Hepatocyte (in vitro differentiated cells): Measurements from ENCODE around the gene RNF145. TPM values are rescaled to one million over a fixed set of nuclear protein-coding genes. Genes with fewer than 3 reads are reported as not detected.

ENCODE experiments used
- DNase-seq: peaks from one replicate; pipeline ENCODE4 v3.0.0-alpha.2; 2016; ENCODE audit warnings: low spot score
- H2AFZ ChIP-seq: fragments of 200-600 bp; sonication (generic); 2 replicates; pipeline ENCODE4 v1.6.0; 2016; ENCODE audit warnings: antibody characterized with exemption, mild to moderate bottlenecking
- H3K27ac ChIP-seq: fragments of 200-600 bp; sonication (generic); 2 replicates; pipeline ENCODE4 v1.5.1; 2016; ENCODE audit warnings: mild to moderate bottlenecking
- H3K27me3 ChIP-seq: fragments of 200-600 bp; sonication (generic); 2 replicates; pipeline ENCODE4 v1.6.1; 2016
- H3K36me3 ChIP-seq: fragments of 200-600 bp; sonication (generic); replicated peaks from 2 replicates; pipeline ENCODE4 v1.5.1; 2016; ENCODE audit warnings: low read depth; ENCODE audit not compliant: insufficient read depth
- H3K4me1 ChIP-seq: fragments of 200-600 bp; sonication (generic); 2 replicates; pipeline ENCODE4 v1.5.1; 2016; ENCODE audit warnings: mild to moderate bottlenecking, moderate library complexity; ENCODE audit not compliant: insufficient read depth
- H3K4me2 ChIP-seq: fragments of 200-600 bp; sonication (generic); 2 replicates; pipeline ENCODE4 v1.6.0; 2016
- H3K4me3 ChIP-seq: fragments of 200-600 bp; sonication (generic); 2 replicates; pipeline ENCODE4 v1.5.1; 2016; ENCODE audit warnings: mild to moderate bottlenecking
- H3K79me2 ChIP-seq: fragments of 200-600 bp; sonication (generic); 2 replicates; pipeline ENCODE4 v1.6.0; 2017; ENCODE audit warnings: mild to moderate bottlenecking
- H3K9me2 ChIP-seq: fragments of 200-600 bp; sonication (generic); replicated peaks from 2 replicates; pipeline ENCODE4 v1.6.0; 2017; ENCODE audit warnings: mild to moderate bottlenecking; ENCODE audit not compliant: insufficient read depth
- H3K9me3 ChIP-seq: fragments of 200-600 bp; sonication (generic); 2 replicates; pipeline ENCODE4 v1.5.1; 2016; ENCODE audit warnings: low read depth, mild to moderate bottlenecking
- H4K20me1 ChIP-seq: fragments of 200-600 bp; sonication (generic); 2 replicates; pipeline ENCODE4 v1.6.0; 2016; ENCODE audit warnings: mild to moderate bottlenecking; ENCODE audit not compliant: insufficient read depth, poor library complexity, severe bottlenecking
- CTCF ChIP-seq: fragments of 200-600 bp; sonication (generic); IDR thresholded peaks from 2 replicates; pipeline ENCODE4 v1.5.1; 2016; ENCODE audit warnings: antibody characterized with exemption, mild to moderate bottlenecking; ENCODE audit not compliant: poor library complexity
- EZH2 ChIP-seq: fragments of 200-600 bp; sonication (generic); IDR thresholded peaks from 2 replicates; pipeline ENCODE4 v1.6.1; 2016; ENCODE audit warnings: antibody characterized with exemption, mild to moderate bottlenecking, borderline replicate concordance
- EZH2phosphoT487 ChIP-seq: fragments of 200-600 bp; sonication (generic); IDR thresholded peaks from one replicate; pipeline ENCODE4 v1.6.1; 2018; ENCODE audit warnings: antibody characterized with exemption, mild to moderate bottlenecking, low read depth, moderate library complexity; ENCODE audit not compliant: unreplicated experiment, severe bottlenecking
- WGBS: methylation state at CpG from one replicate; pipeline ENCODE4 v1.1.6; 2016; ENCODE audit warnings: low lambda C conversion rate; ENCODE audit errors: missing lambda C conversion rate; 5-methylcytosine and 5-hydroxymethylcytosine counted together
- polyA plus RNA-seq: library from polyadenylated mRNA; unstranded; fragments of >200 nt; fragmentation: Nextera tagmentation; extraction: Ambion mirVana; gene quantifications from 2 replicates; pipeline ENCODE4 v1.2.1, GENCODE V29; 2016
- total RNA-seq: library from RNA; depleted of rRNA; stranded (reverse); fragments of >200 nt; gene quantifications from 2 replicates; pipeline ENCODE4 v1.2.3, GENCODE V29; 2014

RNF145 gene
- total and polyA plus RNA-seq, 2 experiments from 2014 or later = 13.0 to 37.4 TPM

- H3K9me2 ChIP-seq = no peaks in the 10 kb centered on the region
- H3K4me3 ChIP-seq = no peak overlapping the region
- no peaks in the 10 kb centered on the region for H3K27me3 ChIP-seq
- H3K27ac ChIP-seq = peak overlapping the region; percentile 89
- H3K36me3 ChIP-seq = no peaks in the 10 kb centered on the region
- H4K20me1 ChIP-seq = no peaks in the 10 kb centered on the region
- H3K9me3 ChIP-seq = no peaks in the 10 kb centered on the region
- TF ChIP-seq CTCF (no peak), EZH2phosphoT487 (no peak), EZH2 (no peak)
- H3K4me1 ChIP-seq = peaks cover 36% of the 10 kb centered on the region
- 48% methylated on average over 1 of the region's 1 CpG for WGBS
- no peak overlapping the region for H2AFZ ChIP-seq
- H3K79me2 ChIP-seq = peaks cover 17% of the 10 kb centered on the region
- DNase-seq = no peak
- no peak overlapping the region for H3K4me2 ChIP-seq
Observed at GRCh38 chr5:159182691-159183090, 26.7 kb downstream of the RNF145 start.

DNA sequence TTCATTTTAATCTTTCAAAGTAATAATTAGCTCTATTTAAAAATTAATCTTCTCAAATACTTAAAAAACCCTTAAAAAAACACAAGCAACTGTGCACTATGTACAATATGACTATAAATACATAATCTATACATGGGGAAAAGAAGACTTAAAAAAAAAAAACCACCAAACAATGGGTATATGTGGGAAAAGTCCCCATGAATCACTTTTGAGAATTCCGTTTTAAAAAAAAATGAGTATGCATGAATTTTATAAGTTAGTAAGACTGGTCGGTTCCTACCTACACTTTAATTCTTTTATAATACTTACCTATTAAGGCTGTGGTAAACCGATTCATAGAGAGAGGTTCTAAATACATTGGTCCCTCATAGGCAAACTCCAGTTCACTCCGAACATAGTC lies 27.7 kb downstream of the RNF145 start:
- H3K4me2 ChIP-seq = no peak overlapping the region
- no peaks in the 10 kb centered on the region for H4K20me1 ChIP-seq
- H2AFZ ChIP-seq = no peak overlapping the region
- no peak overlapping the region for H3K4me3 ChIP-seq
- H3K36me3 ChIP-seq = no peaks in the 10 kb centered on the region
- peaks cover 9% of the 10 kb centered on the region for H3K79me2 ChIP-seq
- TF ChIP-seq EZH2phosphoT487 (no peak), EZH2 (no peak), CTCF (no peak)
- peak overlapping the region; percentile 89 for H3K27ac ChIP-seq
- no peaks in the 10 kb centered on the region for H3K9me3 ChIP-seq
- no peaks in the 10 kb centered on the region for H3K27me3 ChIP-seq
- no peaks in the 10 kb centered on the region for H3K9me2 ChIP-seq
- peaks cover 36% of the 10 kb centered on the region for H3K4me1 ChIP-seq
- DNase-seq = no peak
- 97% methylated on average over 4 of the region's 4 CpGs for WGBS

- Histone ChIP-seq H2AFZ (no peak overlapping the region), H3K79me2 (peaks cover 8% of the 10 kb centered on the region), H3K36me3 (no peaks in the 10 kb centered on the region), H3K9me3 (no peaks in the 10 kb centered on the region), H4K20me1 (no peaks in the 10 kb centered on the region), H3K27ac (peak overlapping the region; percentile 89), H3K27me3 (no peaks in the 10 kb centered on the region), H3K4me3 (no peak overlapping the region), H3K4me2 (no peak overlapping the region), H3K9me2 (no peaks in the 10 kb centered on the region), H3K4me1 (peaks cover 36% of the 10 kb centered on the region)
- no peak for DNase-seq
- TF ChIP-seq EZH2phosphoT487 (no peak), EZH2 (no peak), CTCF (no peak)
Observed at GRCh38 chr5:159181152-159181551, 28.2 kb downstream of the RNF145 start.
